K562 (cell line): ENCODE results near the gene TRIM4. TPM values are rescaled to one million over a fixed set of nuclear protein-coding genes. Genes with fewer than 3 reads are reported as not detected.

ENCODE experiments used
- ARID1B ChIP-seq: fragments of 450-650 bp; IDR thresholded peaks from 2 replicates; pipeline ENCODE4 v1.6.1; 2016; ENCODE audit warnings: antibody characterized with exemption, mild to moderate bottlenecking, inconsistent platforms
- BRF1 ChIP-seq: IDR thresholded peaks from 3 replicates; pipeline ENCODE4 v1.6.1; 2011; ENCODE audit warnings: borderline replicate concordance, mild to moderate bottlenecking; ENCODE audit not compliant: insufficient read length; ENCODE audit errors: extremely low read depth
- CHD2 ChIP-seq: IDR thresholded peaks from 2 replicates; pipeline ENCODE4 v1.6.1; 2011; ENCODE audit warnings: low read depth, low read length
- CTBP1 ChIP-seq: fragments of 450-650 bp; IDR thresholded peaks from 2 replicates; pipeline ENCODE4 v1.6.1; 2016; ENCODE audit warnings: borderline replicate concordance
- EP300 ChIP-seq: IDR thresholded peaks from 2 replicates; pipeline ENCODE4 v1.6.1; 2012; ENCODE audit warnings: low read length, improper control_type of control experiment
- HMG20B ChIP-seq: fragments of 250-450 bp; sonication (Bioruptor Pico); IDR thresholded peaks from 2 replicates; pipeline ENCODE4 v1.5.0; 2021; ENCODE audit warnings: mild to moderate bottlenecking
- MAFK ChIP-seq: IDR thresholded peaks from 2 replicates; pipeline ENCODE4 v1.6.1; 2011; ENCODE audit warnings: low read length, improper control_type of control experiment
- NR4A1 ChIP-seq, 2 experiments: fragments of 250-450 bp in 1 of 2; fragments of 450-650 bp in 1 of 2; sonication (Bioruptor Pico) in 1 of 2; IDR thresholded peaks; 2 replicates each; pipeline versions ENCODE4 v1.4.0 to v1.6.1; 2016 to 2020; ENCODE audit warnings: mild to moderate bottlenecking in 2 of 2, missing compliant biosample characterization in 1 of 2, missing genetic modification characterization in 1 of 2, moderate library complexity in 1 of 2
- POLR2H ChIP-seq: IDR thresholded peaks from 2 replicates; pipeline ENCODE4 v1.6.1; 2016; ENCODE audit warnings: missing genetic modification characterization, low read depth, mild to moderate bottlenecking, control low read depth, missing compliant biosample characterization, moderate library complexity
- XRCC3 ChIP-seq: fragments of 450-650 bp; IDR thresholded peaks from 2 replicates; pipeline ENCODE4 v1.6.1; 2017; ENCODE audit warnings: mild to moderate bottlenecking, moderate library complexity
- ZC3H4 ChIP-seq: sonication (generic); formaldehyde crosslinking; IDR thresholded peaks from 2 replicates; pipeline ENCODE4 v1.9.0; 2021; ENCODE audit warnings: missing genetic modification reagents, borderline replicate concordance
- ZKSCAN8 ChIP-seq: fragments of 200-800 bp; sonication (Bioruptor generic); IDR thresholded peaks from 2 replicates; pipeline ENCODE4 v1.6.1; 2016; ENCODE audit warnings: missing genetic modification characterization, missing compliant biosample characterization
- ZNF696 ChIP-seq: fragments of 250-450 bp; sonication (Bioruptor Pico); conservative IDR thresholded peaks from 2 replicates; pipeline ENCODE4 v1.4.0; 2020; ENCODE audit warnings: mild to moderate bottlenecking, moderate library complexity
- ZNF707 ChIP-seq: fragments of 250-450 bp; sonication (Bioruptor Pico); conservative IDR thresholded peaks from 2 replicates; pipeline ENCODE4 v1.8.0; 2022; ENCODE audit warnings: inconsistent platforms, mild to moderate bottlenecking, moderate library complexity
- polyA plus RNA-seq, 8 experiments: library from polyadenylated mRNA; depleted of rRNA in 4 of 8; stranded (reverse) in 5 of 8; unstranded in 3 of 8; fragments of >200 nt; fragmentation: Nextera tagmentation in 2 of 8; fragmentation: Illumina TruSeq in 1 of 8; extraction: Ambion mirVana in 2 of 8; extraction: Trizol in 1 of 8; gene quantifications; 2 replicates each; pipeline versions ENCODE4 v1.2.1 to v1.2.3, GENCODE V29; 2011 to 2014; ENCODE audit warnings: inconsistent platforms in 1 of 8, missing spikeins in 1 of 8
- total RNA-seq, 7 experiments: library from RNA; depleted of rRNA in 6 of 7; stranded (reverse); fragments of >200 nt in 6 of 7; fragmentation: Illumina TruSeq in 2 of 7; extraction: Trizol in 2 of 7; gene quantifications; 2 replicates each; pipeline versions ENCODE4 v1.2.1 to v1.2.3, GENCODE V29; 2011 to 2021; ENCODE audit warnings: low replicate concordance in 1 of 7
- TF ChIP-seq, protein P1 (sequence below): fragments of 250-450 bp; sonication (Bioruptor Pico); IDR thresholded peaks from 2 replicates; pipeline ENCODE4 v1.8.0; 2022; ENCODE audit warnings: inconsistent platforms
- TF ChIP-seq, protein P2 (sequence below), 2 experiments: fragments of 450-650 bp; IDR thresholded peaks; 2 replicates each; pipeline ENCODE4 v1.6.1; 2016; ENCODE audit warnings: mild to moderate bottlenecking in 2 of 2, borderline replicate concordance in 1 of 2, low read depth in 1 of 2, moderate library complexity in 1 of 2
- TF ChIP-seq, protein P3 (sequence below), 2 experiments: fragments of 250-450 bp in 1 of 2; fragments of 450-650 bp in 1 of 2; sonication (Bioruptor Pico) in 1 of 2; IDR thresholded peaks; 2 replicates each; pipeline versions ENCODE4 v1.6.1 to v1.8.0; 2016 to 2021; ENCODE audit warnings: mild to moderate bottlenecking in 2 of 2, moderate library complexity in 2 of 2, missing compliant biosample characterization in 1 of 2, missing genetic modification characterization in 1 of 2

The TRIM4 gene
- total and polyA plus RNA-seq, 9 of the 15 experiments (the other 6 are each of a cell fraction or from before 2014, with no cell fraction given): 6.2 to 28.3 (median 22.4) TPM

DNA sequence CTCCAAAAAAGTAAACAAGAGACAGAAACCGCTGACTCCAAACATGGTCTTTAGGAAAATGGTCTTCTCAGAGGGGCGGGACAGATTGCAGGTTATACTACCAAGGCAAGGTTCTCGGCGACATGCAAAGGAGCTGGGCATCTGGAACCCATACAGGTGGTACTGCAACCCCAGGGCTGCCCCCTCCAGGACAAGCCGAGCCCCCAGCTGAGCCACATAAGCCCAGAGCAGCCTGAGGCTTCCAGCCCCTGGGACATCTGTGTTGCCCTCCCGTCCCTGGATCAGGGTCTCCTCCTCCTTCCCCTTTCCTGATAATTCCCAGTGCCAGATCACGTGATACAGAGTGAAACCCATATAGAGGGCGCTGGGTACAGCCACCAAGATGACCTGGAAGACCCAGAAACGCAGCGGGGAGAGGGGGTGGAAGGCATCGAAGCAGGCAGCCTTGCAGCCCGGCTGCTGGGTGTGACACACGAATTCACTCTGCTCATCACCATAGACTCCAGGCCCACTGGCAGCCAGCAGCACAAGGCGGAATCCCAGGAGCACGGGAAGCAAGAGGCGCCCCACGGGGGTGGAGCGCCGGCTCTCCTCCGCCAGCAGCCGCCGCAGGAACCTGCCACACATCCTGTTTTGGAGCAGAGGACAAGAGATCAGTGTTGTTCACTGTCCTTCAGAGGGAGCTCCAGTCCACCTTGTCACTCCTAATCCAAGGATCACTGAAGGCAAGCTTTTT, 9.8 kb upstream of the TRIM4 start, which contains the start of gene GJC3 (continued):
- TF ChIP-seq, protein P1, sequence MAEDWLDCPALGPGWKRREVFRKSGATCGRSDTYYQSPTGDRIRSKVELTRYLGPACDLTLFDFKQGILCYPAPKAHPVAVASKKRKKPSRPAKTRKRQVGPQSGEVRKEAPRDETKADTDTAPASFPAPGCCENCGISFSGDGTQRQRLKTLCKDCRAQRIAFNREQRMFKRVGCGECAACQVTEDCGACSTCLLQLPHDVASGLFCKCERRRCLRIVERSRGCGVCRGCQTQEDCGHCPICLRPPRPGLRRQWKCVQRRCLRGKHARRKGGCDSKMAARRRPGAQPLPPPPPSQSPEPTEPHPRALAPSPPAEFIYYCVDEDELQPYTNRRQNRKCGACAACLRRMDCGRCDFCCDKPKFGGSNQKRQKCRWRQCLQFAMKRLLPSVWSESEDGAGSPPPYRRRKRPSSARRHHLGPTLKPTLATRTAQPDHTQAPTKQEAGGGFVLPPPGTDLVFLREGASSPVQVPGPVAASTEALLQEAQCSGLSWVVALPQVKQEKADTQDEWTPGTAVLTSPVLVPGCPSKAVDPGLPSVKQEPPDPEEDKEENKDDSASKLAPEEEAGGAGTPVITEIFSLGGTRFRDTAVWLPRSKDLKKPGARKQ (CRISPR knock-in tag): no peak
- TF ChIP-seq POLR2H (tag) (no peak), ARID1B (no peak), MAFK (peak; percentile 13; the same call in 1 of the 2 replicates), ZNF707 (CRISPR knock-in tag) (no peak), NR4A1 (CRISPR knock-in tag; IDR thresholded peaks at IDR 0.05) (no peak), NR4A1 (tag; IDR thresholded peaks at IDR 0.05) (no peak), HMG20B (CRISPR knock-in tag) (no peak), ZC3H4 (CRISPR knock-in tag) (no peak), ZKSCAN8 (CRISPR knock-in tag) (no peak), XRCC3 (no peak), CTBP1 (peak; percentile 78; the same call in 1 of the 2 replicates), ZNF696 (no peak), BRF1 (no peak), CHD2 (no peak), EP300 (peak; percentile 24; the same call in 1 of the 2 replicates)
- TF ChIP-seq, protein P2, sequence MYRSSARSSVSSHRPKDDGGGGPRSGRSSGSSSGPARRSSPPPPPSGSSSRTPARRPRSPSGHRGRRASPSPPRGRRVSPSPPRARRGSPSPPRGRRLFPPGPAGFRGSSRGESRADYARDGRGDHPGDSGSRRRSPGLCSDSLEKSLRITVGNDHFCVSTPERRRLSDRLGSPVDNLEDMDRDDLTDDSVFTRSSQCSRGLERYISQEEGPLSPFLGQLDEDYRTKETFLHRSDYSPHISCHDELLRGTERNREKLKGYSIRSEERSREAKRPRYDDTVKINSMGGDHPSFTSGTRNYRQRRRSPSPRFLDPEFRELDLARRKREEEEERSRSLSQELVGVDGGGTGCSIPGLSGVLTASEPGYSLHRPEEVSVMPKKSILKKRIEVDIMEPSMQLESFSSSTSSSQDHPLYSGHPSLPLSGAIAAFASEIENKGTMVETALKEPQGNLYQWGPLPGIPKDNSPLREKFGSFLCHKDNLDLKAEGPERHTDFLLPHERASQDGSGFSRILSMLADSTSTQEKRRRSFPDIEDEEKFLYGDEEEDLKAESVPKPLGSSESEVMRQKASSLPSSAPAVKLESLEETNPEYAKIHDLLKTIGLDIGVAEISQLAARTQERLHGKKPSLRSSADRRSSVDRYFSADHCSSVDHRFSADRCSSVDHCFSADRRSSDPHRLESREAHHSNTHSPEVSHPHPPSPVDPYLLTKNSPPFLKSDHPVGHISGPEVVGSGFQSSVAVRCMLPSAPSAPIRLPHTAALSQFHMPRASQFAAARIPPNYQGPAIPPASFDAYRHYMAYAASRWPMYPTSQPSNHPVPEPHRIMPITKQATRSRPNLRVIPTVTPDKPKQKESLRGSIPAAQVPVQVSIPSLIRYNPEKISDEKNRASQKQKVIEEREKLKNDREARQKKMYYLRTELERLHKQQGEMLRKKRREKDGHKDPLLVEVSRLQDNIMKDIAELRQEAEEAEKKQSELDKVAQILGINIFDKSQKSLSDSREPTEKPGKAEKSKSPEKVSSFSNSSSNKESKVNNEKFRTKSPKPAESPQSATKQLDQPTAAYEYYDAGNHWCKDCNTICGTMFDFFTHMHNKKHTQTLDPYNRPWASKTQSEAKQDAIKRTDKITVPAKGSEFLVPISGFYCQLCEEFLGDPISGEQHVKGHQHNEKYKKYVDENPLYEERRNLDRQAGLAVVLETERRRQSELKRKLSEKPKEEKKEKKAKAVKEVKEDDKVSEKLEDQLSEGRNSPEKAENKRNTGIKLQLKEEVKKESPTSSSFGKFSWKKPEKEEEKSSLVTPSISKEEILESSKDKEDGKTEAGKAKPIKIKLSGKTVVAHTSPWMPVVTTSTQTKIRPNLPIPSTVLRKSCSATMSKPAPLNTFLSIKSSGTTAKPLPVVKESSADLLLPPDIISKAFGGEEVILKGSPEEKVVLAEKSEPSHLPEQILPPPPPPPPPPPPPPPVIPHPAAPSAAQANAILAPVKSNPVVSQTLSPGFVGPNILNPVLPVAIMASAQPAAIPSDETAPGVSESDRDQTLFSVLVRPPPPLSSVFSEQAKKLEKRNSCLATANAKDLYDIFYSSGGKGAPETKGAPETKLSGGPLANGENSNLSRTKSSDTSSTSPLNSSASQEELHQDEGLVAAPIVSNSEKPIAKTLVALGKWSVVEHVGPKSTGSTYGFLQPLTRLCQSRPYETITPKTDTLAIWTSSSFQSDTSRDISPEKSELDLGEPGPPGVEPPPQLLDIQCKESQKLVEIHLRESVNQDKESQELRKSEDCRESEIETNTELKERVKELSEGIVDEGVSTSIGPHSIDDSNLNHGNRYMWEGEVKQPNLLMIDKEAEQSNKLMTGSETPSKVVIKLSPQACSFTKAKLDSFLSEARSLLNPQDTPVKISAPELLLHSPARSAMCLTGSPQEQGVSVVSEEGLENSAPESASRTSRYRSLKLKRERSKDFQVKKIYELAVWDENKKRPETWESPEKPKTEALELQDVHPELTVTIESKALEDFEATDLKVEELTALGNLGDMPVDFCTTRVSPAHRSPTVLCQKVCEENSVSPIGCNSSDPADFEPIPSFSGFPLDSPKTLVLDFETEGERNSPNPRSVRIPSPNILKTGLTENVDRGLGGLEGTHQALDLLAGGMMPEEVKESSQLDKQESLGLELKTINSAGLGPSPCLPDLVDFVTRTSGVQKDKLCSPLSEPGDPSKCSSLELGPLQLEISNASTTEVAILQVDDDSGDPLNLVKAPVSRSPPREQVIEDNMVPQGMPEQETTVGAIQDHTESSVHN (IDR thresholded peaks at IDR 0.05; ENCODE audit: borderline replicate concordance in 1 of 2, low read depth in 1 of 2): no peak
- TF ChIP-seq, protein P3, sequence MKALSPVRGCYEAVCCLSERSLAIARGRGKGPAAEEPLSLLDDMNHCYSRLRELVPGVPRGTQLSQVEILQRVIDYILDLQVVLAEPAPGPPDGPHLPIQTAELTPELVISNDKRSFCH (CRISPR knock-in tag; IDR thresholded peaks at IDR 0.05): no peak
- TF ChIP-seq, protein P3 (tag; IDR thresholded peaks at IDR 0.05): peak; percentile 61; the same call in 1 of the 2 replicates
